T follicular helper cell (primary cell): ENCODE measurements around the gene DTX4.

Source experiments
- DNase-seq: peaks from one replicate; pipeline ENCODE4 v3.0.0-alpha.2; 2020; ENCODE audit warnings: low read depth

DTX4 gene

DNA sequence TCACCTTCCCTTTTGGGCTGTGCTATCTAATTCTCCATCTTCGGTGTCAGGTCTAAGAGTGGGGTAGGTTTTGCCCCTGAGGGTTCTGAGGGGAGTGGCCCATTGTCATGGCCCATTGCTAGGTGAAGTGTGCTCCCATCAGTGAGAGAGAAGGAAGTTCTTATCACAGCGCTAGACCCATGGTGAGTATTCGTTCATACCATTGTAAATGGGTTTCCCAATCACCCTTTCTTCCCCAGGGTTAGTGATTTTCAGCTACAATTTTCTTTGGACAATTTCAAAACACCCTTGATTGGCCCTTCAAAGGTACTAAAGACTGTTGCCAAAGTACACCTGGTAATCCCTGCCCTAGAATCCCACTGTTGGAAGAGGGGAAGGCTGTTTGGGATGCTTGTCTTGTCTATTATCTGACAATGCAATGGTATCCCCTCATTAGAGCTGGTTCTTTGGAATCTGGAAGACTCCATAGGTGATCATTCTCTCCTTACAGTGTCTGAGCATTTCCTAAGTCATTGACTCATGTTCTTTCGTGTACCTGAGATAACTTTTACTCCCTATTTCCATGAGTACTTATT lies 20.6 kb downstream of the DTX4 start:
- DNase-seq: no peak

DNA sequence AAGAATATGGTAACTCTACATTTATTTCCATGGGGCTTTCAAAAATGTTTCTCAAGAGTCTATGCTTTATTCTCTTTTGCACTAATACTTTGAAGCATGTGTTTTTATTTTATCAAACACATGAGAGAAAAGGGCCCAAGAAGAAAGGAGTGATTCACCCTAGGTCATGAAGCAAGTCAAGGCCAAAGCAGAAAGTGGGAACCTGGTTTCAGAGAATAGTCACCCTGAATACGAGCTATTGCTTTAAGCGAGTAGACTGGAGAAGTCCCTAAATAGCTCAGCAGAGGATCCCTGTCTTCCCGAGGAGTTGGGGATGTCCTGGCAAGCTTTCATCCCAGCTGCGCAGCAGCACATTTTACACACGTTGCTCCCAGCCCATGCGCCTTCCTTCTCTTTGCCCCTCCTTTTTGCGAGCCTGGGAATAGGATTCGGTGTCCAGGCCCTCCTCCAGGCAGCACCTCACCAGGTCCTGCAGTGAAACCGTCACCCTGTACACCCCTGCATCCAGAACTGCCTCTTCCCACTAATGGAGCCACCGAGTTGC lies 21.7 kb downstream of the DTX4 start:
- DNase-seq: no peak

DNA sequence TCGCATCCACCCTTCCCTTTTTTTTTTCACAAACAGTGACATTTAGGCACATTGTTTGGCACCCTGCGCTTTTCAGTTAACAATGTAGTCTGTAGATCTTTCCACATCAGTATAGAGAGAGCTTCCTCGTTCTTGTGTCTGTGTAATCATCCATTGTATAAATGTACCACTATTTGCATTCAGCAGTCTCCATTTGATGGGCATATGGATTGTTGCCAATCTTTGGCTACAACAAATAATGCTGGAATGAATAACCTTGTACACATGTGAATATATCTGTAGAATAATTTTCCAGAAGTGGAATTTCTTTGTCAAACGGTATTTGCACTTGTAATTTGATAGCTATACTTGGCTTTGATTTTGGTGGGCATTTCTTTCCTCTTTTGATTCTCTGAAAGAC lies 23.7 kb downstream of the DTX4 start:
- no peak for DNase-seq

DNA sequence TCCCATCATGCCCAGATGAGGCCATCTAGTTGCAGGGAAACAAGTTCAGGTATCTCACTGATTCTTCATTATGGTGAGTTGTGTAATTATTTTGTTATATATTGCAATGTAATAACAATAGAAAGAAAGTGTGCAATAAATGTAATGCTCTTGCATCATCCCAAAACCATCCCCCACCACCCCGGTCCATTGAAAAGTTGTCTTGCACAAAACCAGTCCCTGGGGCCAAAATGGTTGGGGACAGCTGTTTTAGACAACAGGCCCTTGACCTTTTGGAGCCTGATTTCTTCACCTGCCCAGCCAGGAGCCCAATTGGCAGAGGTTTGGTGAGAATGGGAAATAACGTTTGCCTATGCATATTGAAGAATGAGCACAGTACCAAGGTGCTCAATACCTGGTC lies 24.8 kb downstream of the DTX4 start:
- no peak for DNase-seq

DNA sequence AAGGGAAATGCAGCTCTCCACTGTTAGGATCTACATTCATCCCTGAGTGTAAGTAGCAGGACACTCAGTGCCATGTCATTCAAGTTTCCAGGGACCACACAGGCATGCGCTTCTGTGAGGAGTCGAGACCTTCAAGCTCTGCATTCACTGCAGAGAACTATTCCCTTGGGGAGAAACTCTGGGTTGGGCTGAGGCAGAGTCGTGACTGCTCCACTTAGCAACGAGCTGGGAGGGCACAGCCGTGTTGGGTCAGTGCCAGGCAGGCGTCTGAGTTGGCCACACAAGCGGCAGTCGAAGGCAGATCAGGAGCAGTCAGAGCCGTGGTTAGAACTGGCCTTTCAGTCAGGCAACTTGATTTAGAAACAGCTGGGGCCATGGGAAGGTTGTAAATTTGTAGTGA lies 26.1 kb downstream of the DTX4 start:
- DNase-seq: no peak

DNA sequence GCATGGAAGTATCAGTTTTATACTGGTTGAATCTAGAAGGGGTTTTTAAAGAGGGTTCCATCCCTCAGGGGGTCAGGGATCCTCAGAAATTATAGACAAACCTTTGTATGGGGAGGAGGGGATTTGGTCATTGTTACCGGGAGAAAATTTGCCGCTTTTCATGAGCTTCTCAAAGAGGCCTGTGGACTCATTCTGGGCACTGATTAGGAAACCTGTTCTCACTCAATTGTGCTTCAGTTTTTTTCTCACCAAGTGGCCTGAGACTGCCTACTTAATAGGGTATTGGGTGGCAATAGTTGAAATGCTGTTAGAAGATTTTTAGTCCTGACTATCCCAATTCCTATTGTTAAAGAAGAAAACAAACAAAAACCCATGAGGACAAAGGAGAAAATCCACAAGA lies 26.8 kb downstream of the DTX4 start:
- no peak for DNase-seq

DNA sequence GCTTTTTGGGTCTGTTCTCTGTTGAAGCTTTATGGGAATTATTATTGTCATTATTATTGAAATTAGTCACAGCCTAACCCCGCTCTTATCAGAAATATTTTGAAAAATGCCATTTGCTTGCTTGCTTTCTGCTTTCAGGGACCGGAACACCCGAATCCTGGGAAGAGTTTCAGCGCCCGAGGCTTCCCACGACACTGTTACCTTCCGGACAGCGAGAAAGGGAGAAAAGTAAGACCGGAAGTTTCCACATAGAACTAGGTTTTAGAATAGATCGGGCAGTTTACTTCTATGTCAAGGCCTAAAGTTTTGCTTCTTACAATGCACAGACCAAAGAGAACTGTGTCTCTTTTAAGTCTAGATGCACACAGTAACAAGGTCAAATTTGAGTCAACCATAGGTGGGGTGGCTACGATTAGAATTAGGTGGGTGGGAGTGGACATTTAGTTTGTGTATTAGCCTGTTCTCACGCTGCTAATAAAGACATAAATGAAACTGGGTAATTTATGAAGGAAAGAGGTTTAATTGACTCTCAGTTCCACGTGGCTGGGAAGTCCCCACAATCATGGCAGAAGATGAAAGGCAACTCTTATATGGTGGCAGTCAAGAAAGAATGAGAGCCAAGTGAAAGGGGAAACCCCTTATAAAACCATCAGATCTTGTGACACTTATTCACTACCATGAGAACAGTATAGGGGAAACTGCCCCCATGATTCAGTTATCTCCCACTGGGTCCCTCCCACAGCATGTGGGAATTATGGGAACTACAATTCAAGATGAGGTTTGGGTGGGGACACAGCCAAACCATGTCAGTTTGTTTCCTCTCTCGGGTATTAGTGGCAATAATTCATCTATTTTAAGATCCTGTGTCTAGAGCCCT lies 27.9 kb downstream of the DTX4 start:
- no peak for DNase-seq

DNA sequence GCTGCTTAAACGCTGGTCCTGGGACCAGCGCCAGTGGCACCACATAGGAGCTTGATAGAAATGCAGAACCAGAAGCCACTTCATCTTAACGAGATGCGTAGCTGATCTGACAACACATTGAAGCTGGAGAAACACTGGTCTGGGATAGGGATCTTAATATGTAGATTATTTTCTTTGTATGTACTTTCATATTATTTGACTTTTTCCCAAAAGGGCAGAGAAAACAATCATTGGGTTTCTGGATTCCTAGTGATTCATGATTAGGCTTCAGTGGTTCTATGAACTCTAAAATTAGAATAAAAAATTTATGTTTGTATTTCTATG lies 28.5 kb downstream of the DTX4 start:
- DNase-seq: no peak

DNA sequence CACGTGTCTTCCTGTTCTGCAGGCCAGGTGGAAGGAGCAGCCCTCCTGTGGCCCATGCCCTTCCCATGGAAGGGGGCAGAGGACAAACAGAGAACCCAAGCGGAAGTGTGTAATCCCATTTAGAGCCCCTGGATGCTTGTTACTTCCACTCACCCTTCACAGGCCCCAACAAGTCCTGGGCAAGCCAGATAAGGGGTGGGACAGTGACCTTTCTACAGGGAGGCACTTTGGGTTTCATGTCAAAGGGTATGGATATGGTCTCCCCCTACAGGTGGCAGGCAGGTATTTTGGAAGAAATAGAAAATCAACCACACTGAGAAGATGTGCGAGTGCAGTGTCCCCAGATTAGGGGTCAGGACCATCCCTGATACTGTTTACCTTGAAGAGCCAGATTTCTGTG lies 29.4 kb downstream of the DTX4 start:
- no peak for DNase-seq

DNA sequence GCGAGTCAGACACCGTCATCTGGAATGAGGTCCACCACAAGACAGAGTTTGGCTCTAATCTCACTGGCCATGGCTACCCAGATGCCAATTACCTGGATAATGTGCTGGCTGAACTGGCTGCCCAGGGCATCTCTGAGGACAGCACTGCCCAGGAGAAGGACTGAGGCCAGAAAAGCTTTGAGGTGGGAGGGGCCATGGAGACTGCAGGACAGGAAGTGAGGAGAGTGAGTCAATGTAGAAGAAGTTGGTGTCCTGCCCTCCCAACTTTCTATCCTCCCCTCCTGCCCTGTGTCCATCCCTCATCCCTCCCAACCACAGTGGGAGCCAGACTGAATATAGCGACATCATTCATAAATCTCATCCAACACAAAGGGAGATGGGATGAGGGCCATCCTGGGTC lies 32.8 kb downstream of the DTX4 start:
- DNase-seq: no peak

DNA sequence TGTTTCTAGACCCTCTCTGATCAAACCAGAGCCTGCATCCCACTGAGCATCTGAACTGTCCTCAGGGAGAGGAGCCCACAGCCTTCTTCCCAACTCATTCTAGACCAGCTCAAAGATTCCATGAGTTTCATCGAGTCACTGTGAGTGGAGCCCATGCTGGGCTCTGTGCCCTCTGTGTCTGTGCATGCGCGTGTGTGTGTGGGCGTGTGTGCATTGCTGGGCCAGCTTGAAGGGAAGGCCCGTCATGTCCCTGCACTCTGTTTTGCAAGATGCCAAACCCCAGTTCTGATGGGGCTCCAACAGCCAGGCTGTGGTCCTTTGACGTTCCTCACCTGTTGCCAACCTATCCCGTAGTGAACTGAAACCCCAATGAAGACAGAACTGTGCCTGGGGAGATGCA lies 33.7 kb downstream of the DTX4 start:
- no peak for DNase-seq

DNA sequence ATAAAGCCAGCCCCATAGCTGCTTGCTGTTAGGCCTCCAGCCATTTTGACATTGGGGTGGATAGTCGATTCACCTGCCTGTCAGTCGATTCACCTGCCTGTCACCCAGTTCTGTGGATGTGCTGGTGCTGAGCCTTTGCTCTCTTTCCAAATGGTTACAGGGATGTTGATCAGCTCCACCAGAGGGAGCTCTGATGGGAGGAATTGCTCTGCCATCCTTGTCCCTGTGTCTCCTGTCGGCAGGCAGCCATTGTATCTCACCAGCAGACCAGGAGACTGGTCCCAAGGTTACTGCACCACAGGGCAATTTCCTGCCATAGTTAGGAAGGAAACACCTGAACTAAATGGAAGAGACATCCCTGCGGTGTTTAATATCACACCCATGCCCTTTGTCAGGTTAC lies 34.7 kb downstream of the DTX4 start:
- no peak for DNase-seq

DNA sequence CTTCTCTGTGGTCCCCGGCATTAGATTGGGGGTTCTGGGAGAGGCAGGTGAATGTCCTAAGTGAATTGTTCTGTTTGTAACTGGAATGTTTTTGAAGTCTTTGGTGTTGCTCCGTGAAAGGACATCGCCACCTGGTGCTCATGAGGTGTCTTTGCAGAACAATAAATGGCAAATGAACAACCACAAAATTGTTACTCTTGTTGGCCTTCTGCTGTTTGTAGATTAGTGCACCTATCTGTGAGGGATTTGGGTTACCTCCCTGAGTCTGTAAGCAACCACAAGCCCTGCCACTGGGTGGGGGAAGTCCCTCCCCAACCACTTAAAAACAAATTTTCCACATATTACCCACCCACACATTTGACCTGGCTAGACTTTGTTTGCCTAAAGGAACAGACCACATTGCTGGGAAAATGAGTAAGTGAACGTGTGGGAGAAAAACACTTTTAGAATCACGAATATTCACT lies 36.1 kb downstream of the DTX4 start:
- peak; percentile 15 for DNase-seq

DNA sequence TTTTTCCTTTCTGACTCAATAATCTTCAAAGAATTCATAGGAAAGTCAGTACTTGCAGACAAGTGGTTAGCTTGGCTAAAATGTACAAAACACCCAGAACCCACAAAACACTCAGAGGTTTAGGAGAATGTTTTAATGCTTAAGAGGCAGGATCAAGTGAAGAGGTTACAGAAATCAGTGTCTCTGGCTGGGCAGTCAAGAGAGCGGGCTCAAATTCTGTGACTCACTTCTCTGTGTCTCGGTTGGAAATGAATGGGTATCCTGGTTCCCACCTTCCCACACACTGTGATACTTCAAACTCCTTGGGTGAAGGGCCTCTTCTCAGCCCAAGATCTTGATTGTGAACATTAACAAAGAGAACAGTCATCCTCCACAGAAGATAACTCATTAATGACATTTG lies 37.0 kb downstream of the DTX4 start:
- no peak for DNase-seq

DNA sequence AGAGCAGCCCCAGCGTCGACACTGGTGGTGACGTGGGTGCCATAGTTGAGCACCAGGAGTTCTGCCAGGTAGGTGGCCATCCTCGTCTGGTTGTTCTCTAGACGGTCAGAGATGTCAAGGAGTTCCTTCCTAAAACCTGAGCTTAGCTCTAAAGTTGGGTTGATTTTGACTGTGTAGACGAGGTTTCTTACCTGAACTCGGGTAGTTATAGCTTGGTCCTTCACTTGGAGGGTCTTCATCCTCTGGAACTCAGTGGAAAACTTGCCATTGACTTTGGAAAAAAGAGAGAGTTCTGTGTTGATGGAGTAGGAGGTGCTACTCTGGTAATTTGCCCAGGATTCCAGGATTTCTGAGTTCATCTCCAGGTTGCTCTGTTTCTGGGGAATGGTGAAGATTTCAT lies 40.3 kb downstream of the DTX4 start:
- DNase-seq: no peak

DNA sequence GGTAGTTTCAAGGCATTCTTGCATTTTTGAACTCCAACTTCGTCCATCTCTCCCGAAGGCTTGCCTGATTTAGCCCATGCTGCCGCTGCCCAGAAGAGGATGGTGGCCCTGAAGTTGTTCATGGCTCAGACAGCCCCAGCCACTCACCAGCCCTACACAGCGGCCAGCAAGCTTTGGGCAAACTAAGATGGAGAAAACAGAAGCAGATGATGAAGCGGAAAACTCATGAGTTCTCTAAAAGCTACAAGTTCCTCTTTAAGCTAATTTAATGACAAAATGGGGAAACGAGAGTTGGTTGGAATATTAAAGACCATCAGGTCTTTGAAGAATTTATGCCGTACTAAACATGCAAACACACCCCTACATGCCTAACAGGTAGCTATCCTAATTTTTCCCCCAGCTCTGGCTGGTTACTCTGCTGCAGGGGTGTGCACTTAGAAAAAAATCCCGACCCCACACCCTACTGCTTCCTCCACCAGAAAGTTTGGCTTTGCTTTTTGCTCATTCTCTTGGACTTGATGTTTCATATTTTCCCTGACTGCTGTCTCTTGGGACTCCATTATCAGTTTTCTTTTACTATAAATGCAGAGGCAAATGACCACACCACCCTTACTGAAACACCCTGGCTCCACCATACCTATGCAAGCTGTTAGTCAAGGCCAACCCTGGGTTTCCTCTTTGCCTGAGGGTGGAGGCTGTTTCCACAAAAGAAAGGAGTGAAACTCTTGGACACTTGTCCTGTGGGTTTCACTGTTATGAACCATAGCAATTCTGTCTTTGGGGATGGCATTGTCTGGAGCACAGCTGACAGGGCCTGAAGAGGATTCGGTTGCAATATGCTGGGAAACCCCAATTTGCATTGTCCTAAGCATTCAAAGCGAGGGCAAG lies 41.1 kb downstream of the DTX4 start, which contains the start of gene MPEG1:
TSS of gene MPEG1 (minus strand) at position 184 of the 888 bp plus-strand sequence. CDS start at position 122, 62 bp downstream.
- DNase-seq: no peak

DNA sequence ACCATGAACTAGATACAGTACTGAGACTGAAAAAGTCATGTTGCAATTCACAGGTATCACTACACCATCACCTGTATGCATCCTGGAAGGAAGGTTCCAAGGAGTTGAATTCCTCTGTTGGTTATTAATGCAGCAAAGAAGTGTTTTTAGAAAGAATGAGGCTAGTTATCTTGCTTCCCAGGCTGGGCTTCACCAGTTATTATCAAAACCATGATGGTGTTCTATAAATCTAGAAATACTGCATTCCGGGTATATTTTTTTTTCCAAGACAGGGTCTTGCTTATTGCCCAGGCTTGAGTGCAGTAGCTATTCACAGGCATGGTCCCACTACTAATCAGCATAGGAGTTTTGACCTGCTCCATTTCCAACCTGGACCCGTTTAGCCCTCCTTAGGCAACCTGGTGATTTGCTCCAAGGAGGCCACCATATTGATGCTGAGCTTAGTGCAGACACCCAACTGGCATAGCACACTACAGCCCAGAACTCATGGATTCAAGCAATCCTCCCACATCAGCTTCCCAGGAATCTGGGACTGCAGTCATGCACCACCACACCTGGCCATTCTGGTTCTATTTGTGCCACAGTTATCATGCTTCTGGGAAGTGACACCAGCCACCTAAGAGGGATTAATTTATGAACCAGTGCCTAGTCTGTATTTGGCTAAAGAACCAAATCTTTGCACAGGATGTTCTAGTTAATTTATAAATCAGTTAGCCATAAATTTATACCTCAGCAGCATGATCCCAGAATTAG lies 42.4 kb downstream of the DTX4 start:
- no peak for DNase-seq

DNA sequence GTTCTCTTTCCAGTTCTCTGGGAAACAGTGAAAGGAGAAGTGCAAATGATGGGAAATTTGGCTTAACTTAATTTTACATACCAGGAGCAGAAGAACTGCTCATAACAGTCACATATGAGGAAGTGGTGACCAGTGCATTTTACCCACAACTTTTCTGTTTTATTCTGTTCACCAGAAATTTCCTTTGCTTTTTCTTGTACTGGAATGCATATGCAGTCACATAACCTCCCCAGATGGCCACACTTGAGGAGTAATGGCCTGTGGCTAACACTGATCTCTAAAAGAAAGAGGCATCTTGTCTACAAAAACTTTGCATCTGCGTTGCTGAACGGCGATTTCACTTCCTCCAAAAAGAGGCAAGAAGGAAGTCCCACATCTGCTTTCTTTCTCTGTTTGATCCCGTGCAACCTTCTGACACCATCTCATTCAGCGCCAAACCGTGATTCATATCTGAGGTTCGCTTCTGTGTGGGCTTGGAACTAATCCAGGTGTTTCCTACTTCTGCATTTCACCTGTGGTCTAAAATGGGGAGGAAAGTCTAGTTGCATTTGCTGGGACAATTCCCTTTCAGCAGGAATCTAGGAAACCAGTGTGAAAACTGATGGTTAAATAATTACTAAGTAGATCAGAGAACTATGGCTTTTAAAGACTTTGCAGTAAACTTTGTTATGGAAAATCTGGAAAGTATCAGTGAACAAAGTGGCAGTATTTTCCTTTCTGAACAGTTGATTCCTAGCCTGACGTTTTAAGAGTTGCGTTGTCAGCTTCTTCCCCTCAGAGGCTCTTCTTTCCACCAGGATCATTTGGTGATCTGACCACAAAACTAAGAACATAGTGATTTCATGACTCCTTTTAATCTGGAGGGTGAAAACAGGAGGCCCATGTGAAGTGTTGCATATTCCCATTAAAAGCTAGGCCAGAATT lies 45.0 kb downstream of the DTX4 start:
- no peak for DNase-seq

DNA sequence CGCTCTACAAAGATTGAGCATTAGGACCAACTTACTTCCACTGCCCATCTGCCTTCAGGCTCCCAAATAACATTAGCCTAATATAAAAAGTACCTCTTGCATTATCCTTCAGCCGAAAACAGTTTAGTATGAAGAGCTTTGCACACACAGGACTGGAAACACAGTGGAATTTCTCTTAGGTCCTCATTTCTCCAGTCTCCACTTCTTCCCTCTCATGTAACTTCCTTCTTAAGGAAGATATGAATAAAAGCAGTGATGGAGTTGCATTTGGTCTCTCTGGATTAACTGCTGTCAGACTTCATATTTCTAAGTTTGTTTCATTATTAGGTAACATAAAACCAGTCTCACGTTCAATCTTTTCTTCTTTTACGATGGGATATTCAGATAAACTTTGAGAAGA lies 46.4 kb downstream of the DTX4 start:
- DNase-seq: no peak

DNA sequence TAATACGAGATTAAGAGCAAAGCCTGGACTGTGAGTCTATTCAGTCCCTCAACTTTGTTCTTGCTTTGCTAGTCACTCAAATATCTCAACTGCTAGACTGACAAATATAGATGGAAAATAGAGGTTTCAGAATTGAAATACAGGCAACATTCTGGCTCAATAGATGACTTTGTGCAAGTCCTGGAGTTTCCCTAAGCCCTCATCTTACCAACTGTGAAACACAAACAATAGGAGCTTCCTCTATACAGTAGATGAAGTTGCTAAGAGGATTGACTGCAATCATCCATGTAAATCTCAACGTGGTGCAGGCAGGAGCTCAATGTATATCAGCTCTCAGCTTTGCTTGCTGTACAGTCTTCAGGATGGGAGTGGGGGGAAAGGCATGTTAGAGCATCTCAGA lies 47.0 kb downstream of the DTX4 start:
- no peak for DNase-seq

DNA sequence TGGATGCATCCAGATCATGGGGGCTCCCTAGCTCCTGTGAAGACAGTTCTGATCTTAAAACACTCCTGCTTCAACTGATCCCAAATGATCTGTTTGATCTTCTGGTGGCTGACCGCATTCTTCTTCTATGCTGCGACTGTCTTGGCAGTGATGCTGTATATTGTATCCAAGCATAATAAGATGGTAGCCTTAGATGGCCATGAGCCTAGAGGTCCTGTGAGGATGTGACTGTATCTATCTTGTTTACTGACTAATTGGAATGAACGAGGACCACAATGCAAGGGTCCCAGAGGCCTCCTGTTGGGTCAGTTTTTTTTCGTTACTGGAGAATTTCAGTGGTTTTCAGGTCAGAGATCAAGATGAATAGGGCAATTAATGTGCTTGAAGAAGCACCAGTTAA lies 47.9 kb downstream of the DTX4 start:
- no peak for DNase-seq
